PC-9 (cell line): ENCODE results near the gene AZU1. TPM values are rescaled to one million over a fixed set of nuclear protein-coding genes. Genes with fewer than 3 reads are reported as not detected.

ENCODE experiments used
- BruUV-seq: library from RNA; stranded (reverse); fragments of 400-500 nt; replicated peaks from 2 replicates; lab custom pipeline; 2021; lab: Mats Ljungman, UMichigan
- CTCF ChIA-PET: fragments of 300-600 bp; sonication (Branson Sonifier 250); formaldehyde crosslinking; loops from one replicate; lab custom pipeline; 2022; ENCODE audit warnings: antibody characterized with exemption; lab: Charles Lee
- POLR2A ChIA-PET: fragments of 300-600 bp; sonication (Branson Sonifier 250); formaldehyde crosslinking; loops from one replicate; lab custom pipeline; 2022; ENCODE audit warnings: antibody characterized with exemption; ENCODE audit not compliant: unreplicated experiment; lab: Charles Lee
- DNase-seq, 2 experiments: peaks; one replicate each; pipeline versions ENCODE4 v3.0.0 to v3.0.0-alpha.2; 2015 to 2022; ENCODE audit warnings: mixed read lengths in 1 of 2
- H2AFZ ChIP-seq: fragments of 200-600 bp; sonication (generic); 2 replicates; pipeline ENCODE4 v1.8.1; 2017; ENCODE audit warnings: antibody characterized with exemption
- H3F3A ChIP-seq: fragments of 200-600 bp; sonication (generic); 2 replicates; pipeline ENCODE4 v1.8.1; 2017; ENCODE audit warnings: antibody characterized with exemption, mild to moderate bottlenecking, low read depth; ENCODE audit not compliant: insufficient read depth
- H3K27ac ChIP-seq: fragments of 200-600 bp; sonication (generic); 2 replicates; pipeline ENCODE4 v1.6.1; 2016; ENCODE audit warnings: mixed run types
- H3K27me3 ChIP-seq: fragments of 200-600 bp; sonication (generic); 2 replicates; pipeline ENCODE4 v1.6.1; 2016; ENCODE audit warnings: low read depth, mixed run types; ENCODE audit not compliant: insufficient read depth
- H3K36me3 ChIP-seq: fragments of 200-600 bp; sonication (generic); 2 replicates; pipeline ENCODE4 v1.6.1; 2016; ENCODE audit warnings: low read depth, mixed run types
- H3K4me1 ChIP-seq: fragments of 200-600 bp; sonication (generic); replicated peaks from 2 replicates; pipeline ENCODE4 v1.6.1; 2016; ENCODE audit warnings: mixed run types; ENCODE audit not compliant: insufficient read depth
- H3K4me2 ChIP-seq: fragments of 200-600 bp; sonication (generic); 2 replicates; pipeline ENCODE4 v1.6.1; 2017; ENCODE audit warnings: mixed run types
- H3K4me3 ChIP-seq: fragments of 200-600 bp; sonication (generic); 2 replicates; pipeline ENCODE4 v1.6.1; 2016; ENCODE audit warnings: mixed run types
- H3K79me2 ChIP-seq: fragments of 200-600 bp; sonication (generic); 2 replicates; pipeline ENCODE4 v1.6.1; 2017; ENCODE audit warnings: low read depth, mixed run types
- H3K9me2 ChIP-seq: fragments of 200-600 bp; sonication (generic); 2 replicates; pipeline ENCODE4 v1.8.1; 2017; ENCODE audit warnings: mild to moderate bottlenecking; ENCODE audit not compliant: insufficient read depth
- H3K9me3 ChIP-seq: fragments of 200-600 bp; sonication (generic); 2 replicates; pipeline ENCODE4 v1.8.1; 2016; ENCODE audit warnings: low read depth; ENCODE audit not compliant: insufficient read depth
- H4K20me1 ChIP-seq: fragments of 200-600 bp; sonication (generic); 2 replicates; pipeline ENCODE4 v1.8.1; 2017; ENCODE audit not compliant: insufficient read depth
- CTCF ChIP-seq: fragments of 200-600 bp; sonication (generic); conservative IDR thresholded peaks from 2 replicates; pipeline ENCODE4 v1.6.1; 2017; ENCODE audit warnings: mixed run types, antibody characterized with exemption, mild to moderate bottlenecking, moderate library complexity
- EZH2 ChIP-seq: fragments of 200-600 bp; sonication (generic); IDR thresholded peaks from 2 replicates; pipeline ENCODE4 v1.8.0; 2017; ENCODE audit warnings: antibody characterized with exemption, low read depth
- intact Hi-C: fragments of 100-400 bp; cut with micrococcal nuclease; formaldehyde crosslinking; loops from one replicate; pipeline ENCODE4 v1.10.0; 2022; ENCODE audit not compliant: unreplicated experiment
- total RNA-seq: library from RNA; stranded (reverse); gene quantifications from 2 replicates; pipeline ENCODE4 v1.2.3, GENCODE V29; 2021

The AZU1 gene
- total RNA-seq, 1 experiment from 2014 or later, result not detected

GRCh38 chr19:796692-797527 is 30.7 kb upstream of the AZU1 start, which contains the start of gene PTBP1:
PTBP1 (plus strand) TSS chr19:797452; CDS start chr19:797498, 46 bp downstream.
- H3K4me2 ChIP-seq, result peak within 1 kb of the TSS; percentile 97
- H4K20me1 ChIP-seq, result peaks cover 40% of the 10 kb centered on the region
- peaks cover 41% of the 10 kb centered on the region for H3K79me2 ChIP-seq
- TF ChIP-seq CTCF (no peak), EZH2 (no peak)
- peak; percentile 98 to 99 for DNase-seq
- H3F3A ChIP-seq, result peaks cover 33% of the 10 kb centered on the region; the same call in 1 of the 2 replicates
- TSS peak; percentile 74 for BruUV-seq
- no peaks in the 10 kb centered on the region for H3K9me2 ChIP-seq
- POLR2A ChIA-PET, result interaction anchor here (0.6 kb wide), 1 partner anchor 385 kb away, joined by 3 read pairs; no protein-coding TSS in a partner anchor
- no peaks in the 10 kb centered on the region for H3K9me3 ChIP-seq
- H3K36me3 ChIP-seq, result peaks cover 10% of the 10 kb centered on the region; the same call in 1 of the 2 replicates
- H3K4me1 ChIP-seq, result peaks cover 23% of the 10 kb centered on the region
- peak within 1 kb of the TSS; percentile 78 for H3K4me3 ChIP-seq
- H2AFZ ChIP-seq, result no peak within 1 kb of the TSS
- no peaks in the 10 kb centered on the region for H3K27me3 ChIP-seq
- intact Hi-C loops, result loop anchor here (2.0 kb wide), 3 partner anchors 14 to 224 kb away; partner anchors contain the start of gene BSG
- CTCF ChIA-PET, result no interaction called here
- peak within 1 kb of the TSS; percentile 85 for H3K27ac ChIP-seq

GRCh38 chr19:797528-798414 is 29.9 kb upstream of the AZU1 start:
- POLR2A ChIA-PET, result no interaction called here
- BruUV-seq, result no TSS peak
- H3K4me2 ChIP-seq, result peak overlapping the region; percentile 97
- TF ChIP-seq EZH2, result no peak
- TF ChIP-seq CTCF, result no peak
- intact Hi-C loops, result loop anchor here (2.0 kb wide), 3 partner anchors 15 to 225 kb away; partner anchors contain the start of gene BSG
- H3K27ac ChIP-seq, result peak overlapping the region; percentile 85
- H4K20me1 ChIP-seq, result peaks cover 49% of the 10 kb centered on the region
- no peaks in the 10 kb centered on the region for H3K9me3 ChIP-seq
- H2AFZ ChIP-seq, result no peak overlapping the region
- DNase-seq, result peak; percentile 60 to 87
- CTCF ChIA-PET, result no interaction called here
- peak overlapping the region; percentile 78 for H3K4me3 ChIP-seq
- H3K36me3 ChIP-seq, result peaks cover 14% of the 10 kb centered on the region
- no peaks in the 10 kb centered on the region for H3K27me3 ChIP-seq
- H3K4me1 ChIP-seq, result peaks cover 23% of the 10 kb centered on the region
- H3K9me2 ChIP-seq, result no peaks in the 10 kb centered on the region
- H3K79me2 ChIP-seq, result peaks cover 49% of the 10 kb centered on the region
- peaks cover 38% of the 10 kb centered on the region; the same call in 1 of the 2 replicates for H3F3A ChIP-seq
